ENCODE results near the gene HNF4A. TPM values are rescaled to one million over a fixed set of nuclear protein-coding genes. Genes with fewer than 3 reads are reported as not detected.

The HNF4A gene
- total and polyA plus RNA-seq, 2 of the 13 experiments (the other 11 are each of a cell fraction or from before 2014, with no cell fraction given) = 80.9 to 169 TPM

- peak; percentile 62; the same call in 1 of the 2 replicates for TF ChIP-seq SRY (CRISPR knock-in tag; IDR thresholded peaks at IDR 0.05)
- 0 out of 2 replicates have a peak, but pooled peaks have one; percentile 34 for TF ChIP-seq ZNF761 (CRISPR knock-in tag; conservative IDR thresholded peaks at IDR 0.05)
- no peak; the same call in none of the 2 replicates for TF ChIP-seq PRDM10 (CRISPR knock-in tag; IDR thresholded peaks at IDR 0.05; ENCODE audit: low read depth)
- peak; percentile 73; the same call in 1 of the 2 replicates for TF ChIP-seq NAIF1 (CRISPR knock-in tag; IDR thresholded peaks at IDR 0.05; ENCODE audit: borderline replicate concordance)
- no peak for TF ChIP-seq NKX3-1 (CRISPR knock-in tag; IDR thresholded peaks at IDR 0.05)
- TF ChIP-seq ADNP (CRISPR knock-in tag; IDR thresholded peaks at IDR 0.05) = peak; percentile 99
- peak; percentile 84; the same call in 1 of the 2 replicates for TF ChIP-seq BCL3 (CRISPR knock-in tag; IDR thresholded peaks at IDR 0.05)
- peak; percentile 19; the same call in 1 of the 2 replicates for TF ChIP-seq HNF4A (CRISPR knock-in tag; IDR thresholded peaks at IDR 0.05)
- 0 out of 2 replicates have a peak, but pooled peaks have one; percentile 7 for TF ChIP-seq RARG (CRISPR knock-in tag; IDR thresholded peaks at IDR 0.05; ENCODE audit: low read depth)
- peak; percentile 64 for TF ChIP-seq AGO2 (optimal IDR thresholded peaks at IDR 0.05; ENCODE audit: low read depth, low read length)
- no peak; the same call in 1 of the 2 replicates for TF ChIP-seq FLYWCH1 (CRISPR knock-in tag; IDR thresholded peaks at IDR 0.05)
- TF ChIP-seq CREM (IDR thresholded peaks at IDR 0.05) = peak; percentile 89
- TF ChIP-seq CREM (CRISPR knock-in tag; IDR thresholded peaks at IDR 0.05) = no peak; the same call in 1 of the 2 replicates
- TF ChIP-seq ZNF567 (CRISPR knock-in tag; IDR thresholded peaks at IDR 0.05; ENCODE audit: borderline replicate concordance) = no peak
- TF ChIP-seq ZNF251 (CRISPR knock-in tag; IDR thresholded peaks at IDR 0.05) = no peak
- TF ChIP-seq NFKBIZ (CRISPR knock-in tag; IDR thresholded peaks at IDR 0.05) = peak; percentile 5; the same call in 1 of the 2 replicates
- TF ChIP-seq ZNF891 (CRISPR knock-in tag; IDR thresholded peaks at IDR 0.05) = peak; percentile 97; the same call in 1 of the 2 replicates
- TF ChIP-seq NBN (conservative IDR thresholded peaks at IDR 0.05) = no peak
- peak; percentile 94; the same call in 1 of the 2 replicates for TF ChIP-seq ZNF691 (CRISPR knock-in tag; IDR thresholded peaks at IDR 0.05; ENCODE audit: borderline replicate concordance, low read depth)
- peak; percentile 97; the same call in 1 of the 2 replicates for TF ChIP-seq MYPOP (CRISPR knock-in tag; IDR thresholded peaks at IDR 0.05)
- TF ChIP-seq ZNF326 (CRISPR knock-in tag; IDR thresholded peaks at IDR 0.05; ENCODE audit: borderline replicate concordance) = no peak
Observed at GRCh38 chr20:44394702-44395460, 39.4 kb downstream of the HNF4A start (continued).
